Measurements from ENCODE around the gene EPHA8. TPM values are rescaled to one million over a fixed set of nuclear protein-coding genes. Genes with fewer than 3 reads are reported as not detected.

The EPHA8 gene
- polyA plus RNA-seq, 1 donor, result not detected

- DNase-seq, result no peak
These were observed 31.1 kb downstream of the EPHA8 start for GRCh38 chr1:22594396-22594795.

GRCh38 chr1:22595108-22595507 is 31.8 kb downstream of the EPHA8 start:
- no peak for DNase-seq

- DNase-seq, result no peak
These were observed 34.1 kb downstream of the EPHA8 start for GRCh38 chr1:22597301-22597965.

DNA sequence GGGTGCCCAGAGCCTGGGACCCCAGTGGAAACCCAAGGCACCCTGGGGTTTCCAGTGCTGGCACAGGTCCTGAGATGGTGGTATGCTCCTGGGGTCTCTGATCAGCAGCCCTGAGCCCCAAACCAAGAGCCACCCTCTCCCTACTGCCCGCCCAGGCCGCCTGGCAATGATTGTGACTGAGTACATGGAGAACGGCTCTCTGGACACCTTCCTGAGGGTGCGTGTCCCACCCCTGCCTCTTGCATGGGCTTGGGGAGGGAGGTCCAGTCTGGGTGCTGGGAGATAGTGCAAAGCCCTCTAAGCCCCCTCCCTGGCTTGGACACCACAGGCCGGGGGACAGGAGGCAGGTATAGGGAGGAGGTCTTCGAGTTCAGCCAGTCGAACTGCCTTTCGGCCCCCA is 34.7 kb downstream of the EPHA8 start:
- DNase-seq, result no peak

- no peak for DNase-seq
These were observed 35.4 kb downstream of the EPHA8 start for GRCh38 chr1:22598736-22599135.

DNA sequence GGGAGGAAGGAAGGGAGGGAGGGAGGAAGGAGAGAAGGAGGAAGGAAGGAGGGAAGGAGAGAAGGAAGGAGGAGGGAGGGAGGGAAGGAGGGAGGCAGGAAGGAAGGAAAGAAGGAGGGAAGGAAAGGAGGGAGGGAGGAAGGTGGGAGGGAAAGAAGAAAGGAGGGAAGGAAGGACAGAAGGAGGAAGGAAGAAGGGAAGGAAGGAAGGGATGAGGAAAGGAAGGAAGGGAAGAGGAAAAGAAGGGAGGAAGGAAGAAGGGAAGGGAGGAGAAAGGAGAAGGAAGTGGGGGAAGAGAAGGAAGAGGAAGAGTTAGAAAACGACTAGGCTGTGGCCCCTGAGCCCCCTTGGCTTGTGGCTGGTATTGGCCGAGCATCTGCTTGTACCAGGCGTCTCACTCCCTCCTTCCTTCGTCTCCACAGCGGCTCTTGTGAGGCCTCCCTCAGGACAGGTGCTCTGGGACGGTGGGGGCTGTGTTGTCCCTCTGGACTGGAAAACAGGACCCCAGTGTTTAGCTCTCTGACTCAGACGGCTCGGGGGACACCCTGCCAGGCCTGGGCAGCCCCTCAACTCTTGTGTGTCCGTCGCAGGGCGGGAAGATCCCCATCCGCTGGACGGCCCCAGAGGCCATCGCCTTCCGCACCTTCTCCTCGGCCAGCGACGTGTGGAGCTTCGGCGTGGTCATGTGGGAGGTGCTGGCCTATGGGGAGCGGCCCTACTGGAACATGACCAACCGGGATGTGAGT is 37.0 kb downstream of the EPHA8 start:
- DNase-seq, result no peak

DNA sequence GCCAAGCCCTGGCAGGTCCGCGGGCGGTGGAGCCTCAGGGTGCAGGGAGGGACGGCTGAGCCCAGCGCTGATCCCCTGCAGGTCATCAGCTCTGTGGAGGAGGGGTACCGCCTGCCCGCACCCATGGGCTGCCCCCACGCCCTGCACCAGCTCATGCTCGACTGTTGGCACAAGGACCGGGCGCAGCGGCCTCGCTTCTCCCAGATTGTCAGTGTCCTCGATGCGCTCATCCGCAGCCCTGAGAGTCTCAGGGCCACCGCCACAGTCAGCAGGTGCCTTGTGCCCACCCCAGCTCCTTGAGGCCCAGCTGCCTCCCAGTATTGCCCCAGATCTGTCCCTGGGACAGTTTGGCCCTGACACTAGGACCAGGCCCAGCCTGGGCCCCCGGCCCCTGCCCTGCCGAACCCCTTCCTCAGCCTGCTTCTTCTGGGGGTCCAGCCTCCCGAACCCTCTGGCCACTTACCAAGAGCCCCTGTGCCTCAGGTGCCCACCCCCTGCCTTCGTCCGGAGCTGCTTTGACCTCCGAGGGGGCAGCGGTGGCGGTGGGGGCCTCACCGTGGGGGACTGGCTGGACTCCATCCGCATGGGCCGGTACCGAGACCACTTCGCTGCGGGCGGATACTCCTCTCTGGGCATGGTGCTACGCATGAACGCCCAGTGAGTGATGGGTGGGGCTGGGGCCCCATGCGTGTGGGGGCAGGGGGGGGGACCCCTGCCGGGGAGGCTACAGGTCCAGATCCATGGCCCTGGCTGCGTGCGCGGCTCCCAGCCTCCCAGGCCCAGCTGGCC is 37.7 kb downstream of the EPHA8 start:
- no peak for DNase-seq

DNA sequence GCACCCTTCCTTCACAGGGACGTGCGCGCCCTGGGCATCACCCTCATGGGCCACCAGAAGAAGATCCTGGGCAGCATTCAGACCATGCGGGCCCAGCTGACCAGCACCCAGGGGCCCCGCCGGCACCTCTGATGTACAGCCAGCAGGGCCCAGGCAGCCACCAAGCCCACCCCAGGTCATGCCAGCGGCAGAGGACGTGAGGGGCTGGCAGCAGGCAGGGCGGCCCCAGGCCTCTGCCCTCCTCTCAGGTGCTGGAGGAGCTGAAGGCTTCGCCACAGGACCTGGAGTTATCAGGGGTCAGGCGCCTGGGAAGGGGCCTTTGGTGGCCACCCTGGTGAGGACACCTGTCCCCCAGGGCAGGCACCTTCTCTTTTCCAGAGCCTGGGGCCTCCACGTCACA is 38.3 kb downstream of the EPHA8 start:
- no peak for DNase-seq

- no peak for DNase-seq
These were observed 38.9 kb downstream of the EPHA8 start for GRCh38 chr1:22602060-22602740.

DNA sequence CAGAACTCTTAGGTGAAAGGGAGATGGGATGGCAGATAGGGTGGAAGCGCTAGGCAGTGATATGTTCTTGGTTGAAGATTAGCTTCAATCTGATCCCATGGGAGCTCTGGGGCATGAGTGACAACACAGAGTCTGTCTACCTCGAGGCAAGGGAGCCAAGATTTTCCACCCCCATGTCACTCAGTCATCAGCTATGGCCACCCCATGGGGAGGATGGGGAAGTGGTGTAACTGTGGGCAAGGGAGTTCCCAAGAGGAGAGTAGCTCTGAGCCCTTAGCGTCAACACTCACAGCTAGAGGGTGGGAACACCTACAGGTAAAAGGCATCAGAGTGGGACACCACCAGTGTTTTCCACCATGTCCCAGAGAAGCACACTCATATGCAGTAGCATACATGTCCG is 42.9 kb downstream of the EPHA8 start:
- no peak for DNase-seq

GRCh38 chr1:22607154-22607553 is 43.9 kb downstream of the EPHA8 start:
- DNase-seq, result no peak

- no peak for DNase-seq
These were observed 45.1 kb downstream of the EPHA8 start for GRCh38 chr1:22608361-22608760.

GRCh38 chr1:22609291-22609690 is 46.0 kb downstream of the EPHA8 start:
- DNase-seq, result no peak

- peak; percentile 74 for DNase-seq
These were observed 48.2 kb downstream of the EPHA8 start for GRCh38 chr1:22611530-22611947.

DNA sequence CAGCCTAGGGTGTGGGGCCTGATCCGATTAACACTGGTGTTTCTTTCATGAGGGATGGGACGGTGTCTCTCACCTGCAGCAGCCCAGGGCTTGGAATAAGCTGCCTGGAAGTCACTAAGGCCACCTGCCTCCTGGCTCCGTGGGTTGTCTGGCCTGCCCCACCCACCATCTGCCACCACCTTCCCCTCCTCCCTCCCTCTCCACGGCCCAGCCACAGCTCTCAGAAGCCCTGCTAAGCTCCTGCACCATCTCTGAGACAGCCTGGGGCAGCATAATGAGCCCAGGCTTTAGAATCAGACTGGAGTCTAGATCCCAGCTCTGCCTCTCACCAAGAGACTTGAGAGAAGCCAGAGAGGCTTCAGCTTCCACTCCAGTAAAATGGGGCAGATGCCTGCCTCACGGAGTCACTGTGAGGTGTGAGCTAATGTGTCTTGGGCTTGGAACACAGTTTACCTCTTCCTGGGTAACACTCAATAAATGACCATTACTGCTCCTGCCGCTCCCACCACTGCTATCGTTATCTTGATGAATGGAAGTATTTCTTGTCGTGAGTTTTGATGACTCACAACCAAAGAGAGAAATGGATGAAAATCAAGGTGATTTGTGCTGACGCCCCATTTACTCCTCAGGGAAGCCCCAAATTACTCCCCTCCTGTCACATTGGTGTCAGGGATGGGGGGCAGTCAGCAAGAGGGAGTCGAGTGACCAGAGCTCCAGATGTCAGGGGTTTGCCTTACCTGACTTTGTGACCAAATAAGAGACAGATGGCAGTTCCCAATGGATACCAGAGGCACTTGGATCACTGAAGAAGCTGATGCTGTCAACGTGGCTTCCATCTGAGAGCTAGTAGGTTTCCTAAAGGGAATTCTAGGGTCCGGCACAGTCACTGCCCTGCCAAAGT is 49.6 kb downstream of the EPHA8 start:
- no peak for DNase-seq

DNA sequence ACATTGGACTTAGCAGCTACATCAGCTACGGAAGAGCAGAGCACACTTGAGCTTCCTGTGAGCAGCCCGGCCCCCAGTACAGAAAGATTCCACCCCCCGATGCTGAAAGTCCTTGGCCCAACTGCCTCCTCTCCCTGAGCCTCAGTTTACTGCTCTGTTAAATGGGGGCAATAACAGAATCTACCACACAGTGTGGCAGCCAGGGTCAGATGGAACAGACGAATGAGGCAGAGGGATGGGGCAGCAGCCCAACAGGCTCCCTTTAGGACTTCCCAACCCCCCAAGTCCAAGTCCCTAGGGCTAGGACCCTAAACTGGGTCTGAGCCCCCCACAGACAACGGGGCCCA is 50.3 kb downstream of the EPHA8 start:
- DNase-seq, result no peak

DNA sequence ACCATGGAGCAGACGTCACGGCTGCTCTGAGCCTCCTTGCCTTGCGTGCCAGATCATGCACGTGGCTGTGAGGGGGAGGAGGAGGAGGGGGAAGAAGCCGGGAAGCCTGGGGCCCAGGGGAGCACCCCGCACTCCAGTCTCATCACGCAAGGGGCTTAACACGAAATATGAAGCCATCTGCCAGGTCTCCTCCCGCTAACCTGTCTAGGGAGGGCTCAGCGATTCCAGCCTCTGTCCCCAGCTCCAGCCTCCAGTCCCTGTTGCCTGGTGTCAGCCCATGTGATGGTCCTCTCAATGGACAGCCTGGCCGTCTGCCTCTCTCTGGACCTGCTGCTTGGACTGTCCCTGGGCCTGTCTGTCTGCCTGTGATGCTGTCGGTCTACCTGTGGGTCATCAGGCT is 50.7 kb downstream of the EPHA8 start:
- DNase-seq, result no peak

DNA sequence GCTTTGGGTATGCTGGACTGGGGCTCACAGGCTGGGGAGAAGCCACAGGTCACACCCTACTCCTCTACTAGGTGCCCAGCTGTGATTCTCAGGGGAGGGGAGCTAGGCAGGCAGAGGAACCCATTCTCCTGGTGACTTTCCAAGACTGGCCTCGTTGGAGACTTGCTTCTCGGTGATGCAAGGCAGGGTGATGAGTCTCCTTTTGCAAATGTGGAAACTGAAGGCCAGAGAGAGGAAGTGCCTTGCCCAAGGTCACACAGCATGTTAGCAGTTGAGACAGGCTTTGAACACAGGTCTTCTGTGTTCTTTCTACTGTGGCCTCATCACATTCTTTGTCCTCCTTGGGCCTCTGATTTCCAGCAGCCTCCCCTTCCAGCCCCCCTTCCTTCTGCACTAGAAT is 52.6 kb downstream of the EPHA8 start:
- DNase-seq, result no peak

DNA sequence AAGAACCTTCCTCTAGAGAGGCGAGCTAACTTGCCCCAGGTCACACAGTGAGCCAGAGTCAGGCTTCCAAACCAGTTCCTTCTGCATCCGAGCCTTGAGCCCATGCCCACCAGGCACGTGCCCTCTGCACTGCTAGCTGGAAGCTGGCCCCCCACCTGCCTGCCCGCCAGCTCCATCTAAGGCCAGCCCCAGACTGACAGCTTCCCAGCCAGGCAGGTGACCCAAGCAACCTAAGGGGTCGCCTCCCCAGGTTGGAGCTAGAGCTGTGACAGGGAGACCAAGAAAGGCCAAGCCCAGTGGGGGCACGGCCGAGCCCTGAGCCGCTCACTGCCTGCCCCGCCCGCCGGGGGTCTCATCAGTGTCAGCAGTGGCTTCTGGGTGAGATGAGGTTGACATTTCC is 53.3 kb downstream of the EPHA8 start:
- DNase-seq, result no peak

GRCh38 chr1:22618056-22618455 is 54.8 kb downstream of the EPHA8 start:
- DNase-seq, result no peak

DNA sequence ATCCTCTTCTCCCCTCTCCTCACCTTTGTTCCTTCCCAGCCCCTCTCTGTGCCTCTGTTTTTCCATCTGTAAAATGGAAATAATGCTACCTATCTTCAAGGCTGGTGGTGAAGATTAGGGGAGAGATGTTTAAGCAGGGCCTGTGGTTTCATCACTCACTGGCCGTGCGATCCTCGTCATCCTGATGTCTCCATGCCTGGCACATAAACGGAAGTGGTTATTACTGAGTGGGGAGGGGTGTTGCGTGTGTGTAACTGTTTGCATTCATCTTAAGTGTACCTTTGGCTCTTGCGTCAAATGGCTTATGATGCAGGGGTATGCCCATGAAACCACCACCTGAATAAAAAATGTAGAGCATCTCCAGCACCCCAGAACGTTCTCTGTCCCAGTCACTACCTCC is 56.0 kb downstream of the EPHA8 start:
- no peak for DNase-seq

DNA sequence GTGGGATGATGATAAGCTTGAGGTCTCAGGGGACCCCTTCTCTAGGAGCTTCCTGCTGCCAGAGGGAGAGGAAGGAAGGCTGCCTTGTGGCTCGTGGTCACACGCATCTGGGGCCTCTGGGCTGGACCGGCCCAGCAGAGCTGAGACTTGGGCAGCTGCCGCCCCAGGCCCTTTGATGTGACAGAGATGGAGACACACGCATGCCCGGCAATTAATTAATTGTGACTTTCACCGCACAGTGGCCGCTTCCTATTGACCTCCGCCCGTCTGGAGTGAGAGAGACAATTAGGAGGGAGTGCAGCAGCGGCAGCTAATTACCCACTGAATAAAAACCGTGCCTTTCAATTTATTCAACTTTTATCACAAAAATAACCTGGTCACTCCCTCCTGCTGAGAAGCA is 56.5 kb downstream of the EPHA8 start:
- DNase-seq, result no peak
